ENCODE data around the gene ACOT13. TPM values are rescaled to one million over a fixed set of nuclear protein-coding genes. Genes with fewer than 3 reads are reported as not detected.

Gene ACOT13
- total RNA-seq, 1 experiment from 2014 or later = 79.2 TPM

GRCh38 chr6:24740861-24741260, 74.0 kb downstream of the ACOT13 start:
- Histone ChIP-seq H3K9me2 (ENCODE audit: insufficient read depth) (no peaks in the 10 kb centered on the region), H3K4me2 (no peak overlapping the region), H3K4me3 (no peak overlapping the region), H3K36me3 (ENCODE audit: low read depth) (no peaks in the 10 kb centered on the region), H4K20me1 (ENCODE audit: insufficient read depth) (no peaks in the 10 kb centered on the region), H2AFZ (no peak overlapping the region), H3K4me1 (replicated peaks; ENCODE audit: insufficient read depth) (peaks cover 26% of the 10 kb centered on the region), H3K79me2 (ENCODE audit: low read depth) (no peaks in the 10 kb centered on the region), H3K27ac (no peak overlapping the region), H3K27me3 (ENCODE audit: insufficient read depth, low read depth) (no peaks in the 10 kb centered on the region), H3K9me3 (ENCODE audit: insufficient read depth, low read depth) (no peaks in the 10 kb centered on the region), H3F3A (ENCODE audit: insufficient read depth, low read depth) (peaks cover 28% of the 10 kb centered on the region)
- no peak for TF ChIP-seq CTCF (conservative IDR thresholded peaks at IDR 0.05)
- no peak for TF ChIP-seq EZH2 (IDR thresholded peaks at IDR 0.05; ENCODE audit: low read depth)
- BruUV-seq (replicated peaks) = no TSS peak
- no peak for DNase-seq
- CTCF ChIA-PET = interaction anchor here (0.9 kb wide), 1 partner anchor 160 kb away, joined by 3 read pairs; no protein-coding TSS in a partner anchor
- intact Hi-C loops (cut with micrococcal nuclease; ENCODE audit: unreplicated experiment) = no loop called here
- POLR2A ChIA-PET (ENCODE audit: unreplicated experiment) = no interaction called here

DNA sequence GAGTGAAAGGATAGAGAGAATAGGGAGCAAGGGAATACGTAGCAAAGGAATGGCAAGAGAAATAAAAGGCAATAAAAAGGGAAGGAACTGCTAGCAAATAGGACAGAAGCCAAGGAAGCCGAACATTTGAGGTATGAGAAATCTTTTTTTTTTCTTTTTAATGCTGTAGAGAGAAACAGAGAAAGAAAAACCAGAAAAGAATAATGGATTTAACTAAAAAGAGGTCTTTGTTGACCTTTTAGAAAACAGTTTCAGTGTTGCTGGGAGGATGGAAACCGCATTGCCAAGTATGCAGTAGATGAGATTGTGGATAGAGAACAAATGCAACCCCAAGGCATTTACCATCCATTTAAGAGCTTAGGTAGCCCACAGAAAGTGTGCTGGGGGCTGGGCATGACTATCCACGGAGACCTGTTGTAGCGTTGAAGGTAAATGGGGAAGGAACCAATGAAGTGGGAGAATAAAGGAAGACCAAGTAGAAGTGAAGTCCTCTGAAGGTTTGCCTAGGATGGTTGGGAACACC, 75.4 kb downstream of the ACOT13 start:
- no peaks in the 10 kb centered on the region for H4K20me1 ChIP-seq (ENCODE audit: insufficient read depth)
- DNase-seq = no peak
- no peak overlapping the region; the same call in 1 of the 2 replicates for H2AFZ ChIP-seq
- no peaks in the 10 kb centered on the region for H3K9me3 ChIP-seq (ENCODE audit: insufficient read depth, low read depth)
- no peaks in the 10 kb centered on the region for H3K36me3 ChIP-seq (ENCODE audit: low read depth)
- H3K4me1 ChIP-seq (replicated peaks; ENCODE audit: insufficient read depth) = peaks cover 26% of the 10 kb centered on the region
- H3K4me2 ChIP-seq = peak overlapping the region; percentile 82
- H3F3A ChIP-seq (ENCODE audit: insufficient read depth, low read depth) = peaks cover 28% of the 10 kb centered on the region
- ChIA-PET POLR2A (ENCODE audit: unreplicated experiment) (interaction anchor here (0.9 to 1.3 kb wide), 2 partner anchors 20 to 41 kb away, joined by 5 to 7 read pairs; no protein-coding TSS in a partner anchor), CTCF (no interaction called here)
- BruUV-seq (replicated peaks) = no TSS peak
- no peak for TF ChIP-seq CTCF (conservative IDR thresholded peaks at IDR 0.05)
- no peak for TF ChIP-seq EZH2 (IDR thresholded peaks at IDR 0.05; ENCODE audit: low read depth)
- H3K27ac ChIP-seq = peak overlapping the region; percentile 97
- no peaks in the 10 kb centered on the region for H3K79me2 ChIP-seq (ENCODE audit: low read depth)
- H3K4me3 ChIP-seq = peak overlapping the region; percentile 44
- no peaks in the 10 kb centered on the region for H3K9me2 ChIP-seq (ENCODE audit: insufficient read depth)
- intact Hi-C loops (cut with micrococcal nuclease; ENCODE audit: unreplicated experiment) = loop anchor here (2.0 kb wide), 1 partner anchor 75 kb away; the partner anchor contains the start of genes ACOT13 and TDP2
- no peaks in the 10 kb centered on the region for H3K27me3 ChIP-seq (ENCODE audit: insufficient read depth, low read depth)

DNA sequence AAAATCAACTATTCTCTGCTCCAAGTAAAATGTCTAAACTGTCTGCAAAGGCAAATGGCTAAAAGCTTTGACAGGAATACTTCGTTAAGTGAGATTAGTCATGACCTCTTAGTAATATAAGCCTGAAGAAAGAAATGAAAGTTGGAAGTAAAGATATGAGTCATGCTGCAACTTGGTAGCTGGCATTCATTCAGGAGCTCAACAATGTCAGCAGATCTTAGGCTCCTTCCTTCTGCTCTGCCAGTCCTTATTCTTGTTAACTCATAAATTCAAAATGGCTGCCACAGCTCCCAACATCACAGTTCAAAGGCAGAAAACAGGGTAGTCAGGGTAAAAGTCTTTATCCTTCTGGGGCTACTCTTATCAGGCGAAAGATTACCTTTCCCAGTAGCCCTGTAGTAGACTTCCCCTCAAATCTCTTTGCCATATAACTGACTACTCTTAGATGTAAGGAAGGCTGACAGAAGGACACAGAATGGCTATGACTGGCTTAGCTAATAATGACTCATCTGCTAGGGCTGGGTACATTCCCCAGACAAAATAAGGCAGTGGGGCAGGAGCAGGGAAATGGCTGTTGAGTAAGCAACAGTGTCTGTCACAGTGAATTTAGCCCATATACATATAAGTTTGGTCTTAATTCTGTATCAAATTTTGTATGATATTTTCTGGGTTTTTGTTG, 76.5 kb downstream of the ACOT13 start:
- peak; percentile 58 to 90 for DNase-seq
- TF ChIP-seq EZH2 (IDR thresholded peaks at IDR 0.05; ENCODE audit: low read depth) (no peak), CTCF (conservative IDR thresholded peaks at IDR 0.05) (no peak)
- no peaks in the 10 kb centered on the region for H4K20me1 ChIP-seq (ENCODE audit: insufficient read depth)
- H3K27me3 ChIP-seq (ENCODE audit: insufficient read depth, low read depth) = no peaks in the 10 kb centered on the region
- BruUV-seq (replicated peaks) = no TSS peak
- peaks cover 28% of the 10 kb centered on the region for H3F3A ChIP-seq (ENCODE audit: insufficient read depth, low read depth)
- H3K36me3 ChIP-seq (ENCODE audit: low read depth) = no peaks in the 10 kb centered on the region
- H3K27ac ChIP-seq = peak overlapping the region; percentile 97
- peaks cover 26% of the 10 kb centered on the region for H3K4me1 ChIP-seq (replicated peaks; ENCODE audit: insufficient read depth)
- ChIA-PET CTCF (no interaction called here), POLR2A (ENCODE audit: unreplicated experiment) (interaction anchor here (0.6 to 1.3 kb wide), 8 partner anchors 18 to 1279 kb away, joined by 4 to 11 read pairs (median 6); partner anchors contain the start of genes ACOT13 and TDP2)
- no peaks in the 10 kb centered on the region for H3K9me3 ChIP-seq (ENCODE audit: insufficient read depth, low read depth)
- H2AFZ ChIP-seq = peak overlapping the region; percentile 81
- H3K4me3 ChIP-seq = peak overlapping the region; percentile 44; the same call in 1 of the 2 replicates
- no peaks in the 10 kb centered on the region for H3K9me2 ChIP-seq (ENCODE audit: insufficient read depth)
- H3K79me2 ChIP-seq (ENCODE audit: low read depth) = no peaks in the 10 kb centered on the region
- intact Hi-C loops (cut with micrococcal nuclease; ENCODE audit: unreplicated experiment) = loop anchor here (1.0 to 2.0 kb wide), 2 partner anchors 22 to 77 kb away; partner anchors contain the start of genes ACOT13 and TDP2
- peak overlapping the region; percentile 82 for H3K4me2 ChIP-seq
